Skeletal muscle tissue (tissue), 4 donors: Measurements from ENCODE around the gene NHLH1. TPM values are rescaled to one million over a fixed set of nuclear protein-coding genes. Genes with fewer than 3 reads are reported as not detected.

Experiments used
- H3K27ac ChIP-seq: one replicate; pipeline ENCODE4 v1.7.0; 2013; ENCODE audit warnings: mild to moderate bottlenecking, low read depth, low read length, inconsistent platforms
- H3K27me3 ChIP-seq, 3 donors: one replicate each; pipeline ENCODE4 v1.7.0; 2013; ENCODE audit warnings: low read length in 3 of 3; ENCODE audit not compliant: control insufficient read depth in 3 of 3, insufficient read depth in 3 of 3
- H3K36me3 ChIP-seq, 3 donors: one replicate each; pipeline ENCODE4 v1.7.0; 2013; ENCODE audit warnings: low read length in 3 of 3; ENCODE audit not compliant: control insufficient read depth in 3 of 3, insufficient read depth in 3 of 3
- H3K4me1 ChIP-seq, 3 donors: one replicate each; pipeline ENCODE4 v1.7.0; 2013; ENCODE audit warnings: low read length in 3 of 3, mild to moderate bottlenecking in 3 of 3; ENCODE audit not compliant: control insufficient read depth in 3 of 3, insufficient read depth in 3 of 3
- H3K4me3 ChIP-seq, 3 donors: one replicate each; pipeline ENCODE4 v1.7.0; 2013; ENCODE audit warnings: low read length in 3 of 3
- H3K9ac ChIP-seq, 3 donors: one replicate each; pipeline ENCODE4 v1.7.0; 2013; ENCODE audit warnings: low read length in 3 of 3, mild to moderate bottlenecking in 3 of 3, moderate library complexity in 2 of 3, low read depth in 1 of 3
- H3K9me3 ChIP-seq, 3 donors: one replicate each; pipeline ENCODE4 v1.7.0; 2013; ENCODE audit warnings: low read length in 3 of 3; ENCODE audit not compliant: control insufficient read depth in 3 of 3
- total RNA-seq: library from RNA; depleted of rRNA; stranded (reverse); fragments of >200 nt; gene quantifications from one replicate; pipeline ENCODE4 v1.2.3, GENCODE V29; 2014
- donor health status: Osteomylitis.

Gene NHLH1
- total RNA-seq = not detected

DNA sequence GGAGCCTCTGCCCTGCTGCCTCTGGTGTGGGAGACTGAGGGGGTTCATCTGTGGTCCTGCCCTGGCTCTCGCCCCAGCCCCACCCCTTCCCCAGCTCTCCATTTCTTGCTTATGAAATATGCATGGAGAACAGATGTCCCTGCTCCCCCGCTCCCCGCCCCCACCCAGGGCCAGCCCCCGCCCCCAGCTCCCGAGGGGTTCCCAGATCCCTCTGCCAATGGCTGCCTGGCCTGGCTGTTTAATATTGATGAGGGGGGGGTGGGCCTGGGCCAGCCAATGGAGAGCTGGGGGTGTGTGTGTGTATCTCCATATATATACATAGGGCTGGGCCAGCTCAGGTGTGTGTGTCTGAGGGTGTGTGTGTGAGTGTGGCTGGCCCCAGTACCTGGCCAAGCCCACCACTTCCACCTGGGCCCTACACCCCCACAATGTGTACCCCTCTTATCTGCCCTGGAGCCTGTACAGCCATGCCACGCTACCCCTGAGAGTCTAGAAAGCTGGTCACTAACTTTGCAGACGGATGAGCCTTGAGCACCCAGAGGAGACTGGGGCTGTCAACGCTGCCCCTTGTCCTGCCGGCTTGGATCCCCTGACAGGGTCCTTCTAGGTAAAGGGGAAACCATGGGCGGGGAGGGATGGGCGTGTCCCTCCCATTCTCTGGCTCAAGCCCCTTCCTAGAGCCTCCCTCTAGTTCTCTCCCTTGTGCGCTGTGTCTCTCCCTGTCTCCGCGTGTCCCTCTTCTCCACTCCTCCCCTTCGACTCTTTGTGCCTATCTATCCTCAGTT lies at the start of gene NHLH1:
TSS of gene NHLH1 (plus strand) at position 341 of the 785 bp plus-strand sequence. CDS start 3,661 bp downstream, outside the sequence.
- H3K27me3 ChIP-seq = peaks cover 0 to 3% (median 2%) of the 10 kb centered on the region in 3 donors
- no peak within 1 kb of the TSS for H3K9ac ChIP-seq

DNA sequence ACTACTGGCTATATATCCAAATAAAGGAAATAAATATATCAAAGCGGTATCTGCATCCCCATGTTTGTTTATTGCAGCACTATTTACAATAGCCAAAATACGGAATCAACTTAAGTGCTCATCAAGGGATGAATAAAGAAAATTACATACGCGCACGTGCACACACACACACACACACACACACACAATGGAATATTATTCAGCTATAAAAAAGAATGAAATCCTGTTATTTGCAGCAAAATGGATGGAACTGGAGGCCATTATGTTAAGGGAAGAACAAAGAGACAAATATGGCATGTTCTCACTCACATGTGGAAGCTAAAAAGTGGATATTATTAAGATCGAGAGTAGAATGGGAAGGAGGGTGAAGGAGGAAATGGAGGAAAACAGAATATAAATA lies 44.0 kb upstream of the NHLH1 start:
- H3K27me3 ChIP-seq = no peaks in the 10 kb centered on the region
- no peak overlapping the region for H3K27ac ChIP-seq
- no peaks in the 10 kb centered on the region for H3K4me1 ChIP-seq
- no peaks in the 10 kb centered on the region for H3K9me3 ChIP-seq
- H3K9ac ChIP-seq = no peak overlapping the region
- H3K36me3 ChIP-seq = peaks cover 13 to 36% (median 36%) of the 10 kb centered on the region in 3 donors
- H3K4me3 ChIP-seq = no peak overlapping the region

More for the DNA sequence above, at the start of gene NHLH1:
- Histone ChIP-seq H3K36me3 (no peaks in the 10 kb centered on the region), H3K27ac (no peak within 1 kb of the TSS), H3K4me1 (no peaks in the 10 kb centered on the region), H3K4me3 (no peak within 1 kb of the TSS), H3K9me3 (no peaks in the 10 kb centered on the region)

DNA sequence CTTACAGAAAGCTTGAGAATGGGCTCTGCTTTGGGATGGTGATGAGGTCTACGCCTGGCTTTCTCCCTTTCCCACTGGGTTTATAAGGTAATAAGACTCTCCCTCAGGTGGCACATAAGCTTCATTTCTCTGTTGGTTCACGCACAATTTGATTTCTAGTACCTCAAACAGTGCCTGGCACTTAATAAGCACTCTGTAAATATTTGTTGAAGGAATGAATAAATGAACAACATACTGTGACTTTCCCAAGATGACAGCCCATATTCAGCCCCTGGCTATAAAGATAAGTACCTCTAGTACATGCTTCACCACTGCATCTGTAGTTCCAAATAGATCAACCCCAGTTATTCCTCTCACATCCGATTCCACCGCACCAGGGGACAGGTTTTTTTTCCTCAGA lies 41.6 kb upstream of the NHLH1 start:
- H3K4me1 ChIP-seq = no peaks in the 10 kb centered on the region
- H3K27ac ChIP-seq = no peak overlapping the region
- H3K27me3 ChIP-seq = no peaks in the 10 kb centered on the region
- H3K9me3 ChIP-seq = no peaks in the 10 kb centered on the region
- no peak overlapping the region for H3K9ac ChIP-seq
- H3K4me3 ChIP-seq = no peak overlapping the region
- H3K36me3 ChIP-seq = peaks cover 27 to 55% (median 52%) of the 10 kb centered on the region in 3 donors

DNA sequence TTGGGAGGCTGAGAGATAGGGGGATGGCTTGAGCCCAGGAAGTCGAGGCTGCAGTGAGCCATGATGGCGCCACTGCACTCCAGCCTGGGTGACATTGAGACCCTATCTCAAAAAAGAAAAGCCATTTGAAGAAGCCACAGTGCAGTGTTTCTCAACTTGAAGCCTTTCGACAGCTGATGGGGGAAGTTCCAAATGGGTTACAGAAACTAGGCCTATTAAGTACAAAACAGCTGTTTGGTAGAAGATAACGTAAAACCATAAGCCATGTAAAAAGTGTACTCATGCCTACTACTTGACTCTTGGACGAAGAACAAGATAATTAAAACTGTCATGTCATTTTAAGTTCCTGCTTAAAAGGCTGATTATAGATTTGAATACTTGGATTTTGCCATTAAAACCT lies 40.5 kb upstream of the NHLH1 start:
- H3K36me3 ChIP-seq = peaks cover 33 to 57% (median 57%) of the 10 kb centered on the region in 3 donors

DNA sequence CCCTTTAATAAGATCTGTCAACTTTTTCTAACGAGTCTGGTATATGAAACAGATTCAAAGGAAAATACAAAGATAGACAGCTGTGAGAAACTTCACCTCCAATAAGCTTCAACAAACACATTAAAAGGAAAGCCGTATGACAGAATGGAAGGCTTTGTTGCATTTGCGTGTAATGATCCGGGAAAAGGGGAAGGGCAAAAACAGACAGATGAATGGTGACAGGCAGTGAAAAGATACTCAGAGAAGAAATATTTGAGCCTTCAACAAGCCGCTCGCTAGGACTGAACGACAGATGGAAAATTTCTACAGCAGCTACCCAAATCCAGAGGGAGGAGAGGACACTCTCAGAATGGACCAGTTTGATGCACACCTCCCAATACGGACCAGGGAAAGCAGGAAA lies 38.7 kb upstream of the NHLH1 start:
- Histone ChIP-seq H3K9me3 (no peaks in the 10 kb centered on the region), H3K27ac (no peak overlapping the region), H3K36me3 (peaks cover 40 to 63% (median 59%) of the 10 kb centered on the region in 3 donors), H3K27me3 (no peaks in the 10 kb centered on the region), H3K9ac (no peak overlapping the region), H3K4me3 (no peak overlapping the region), H3K4me1 (no peaks in the 10 kb centered on the region)

More for the DNA sequence above, 40.5 kb upstream of the NHLH1 start:
- Histone ChIP-seq H3K27ac (no peak overlapping the region), H3K27me3 (no peaks in the 10 kb centered on the region), H3K9ac (peak overlapping the region in 1 of 3 donors; percentile 9), H3K4me1 (no peaks in the 10 kb centered on the region), H3K4me3 (no peak overlapping the region), H3K9me3 (no peaks in the 10 kb centered on the region)

DNA sequence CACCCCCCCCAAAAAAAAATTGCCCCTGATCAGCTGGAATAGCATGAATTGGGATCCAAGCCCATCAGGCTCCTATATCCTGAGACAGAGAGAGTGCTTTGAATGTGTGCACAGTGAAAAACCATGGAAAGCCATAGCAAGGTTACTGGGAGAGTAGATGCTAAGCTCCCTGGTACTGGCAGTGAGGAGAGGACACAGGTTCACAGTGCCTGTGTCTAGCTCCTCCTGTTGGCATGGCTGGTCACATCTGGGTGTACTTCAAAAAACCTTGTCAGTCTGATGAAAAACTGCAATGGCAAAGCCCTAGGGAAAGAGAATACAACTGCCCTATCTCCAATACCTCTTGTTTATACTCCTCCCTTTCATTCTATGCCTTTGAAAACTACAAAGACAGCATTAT lies 36.8 kb upstream of the NHLH1 start:
- H3K27ac ChIP-seq = no peak overlapping the region
- no peak overlapping the region for H3K4me3 ChIP-seq
- H3K36me3 ChIP-seq = peaks cover 36 to 72% (median 70%) of the 10 kb centered on the region in 3 donors
- no peaks in the 10 kb centered on the region for H3K4me1 ChIP-seq
- no peaks in the 10 kb centered on the region for H3K27me3 ChIP-seq
- no peaks in the 10 kb centered on the region for H3K9me3 ChIP-seq
- H3K9ac ChIP-seq = no peak overlapping the region

DNA sequence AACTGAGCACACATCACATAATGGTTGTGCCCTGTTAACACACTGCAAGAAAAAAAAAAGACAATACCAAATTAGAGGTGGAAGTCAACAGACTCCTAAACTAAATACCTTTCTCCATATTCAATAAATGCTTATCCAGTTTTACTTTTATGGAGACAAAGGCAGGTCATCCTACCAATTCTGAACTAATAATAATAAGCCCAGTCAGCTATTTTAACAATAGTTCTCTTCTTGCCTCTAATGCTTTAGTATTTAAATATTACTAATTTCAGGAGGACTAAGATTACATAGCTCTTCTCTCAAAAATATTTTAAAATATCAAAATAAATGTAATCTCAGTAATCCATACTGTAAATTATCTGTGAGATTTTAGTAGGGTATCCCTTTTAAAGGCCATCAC lies 34.4 kb upstream of the NHLH1 start:
- Histone ChIP-seq H3K27ac (no peak overlapping the region), H3K4me1 (no peaks in the 10 kb centered on the region), H3K9me3 (no peaks in the 10 kb centered on the region), H3K9ac (no peak overlapping the region), H3K4me3 (no peak overlapping the region), H3K36me3 (peaks cover 27 to 57% (median 57%) of the 10 kb centered on the region in 3 donors), H3K27me3 (no peaks in the 10 kb centered on the region)

DNA sequence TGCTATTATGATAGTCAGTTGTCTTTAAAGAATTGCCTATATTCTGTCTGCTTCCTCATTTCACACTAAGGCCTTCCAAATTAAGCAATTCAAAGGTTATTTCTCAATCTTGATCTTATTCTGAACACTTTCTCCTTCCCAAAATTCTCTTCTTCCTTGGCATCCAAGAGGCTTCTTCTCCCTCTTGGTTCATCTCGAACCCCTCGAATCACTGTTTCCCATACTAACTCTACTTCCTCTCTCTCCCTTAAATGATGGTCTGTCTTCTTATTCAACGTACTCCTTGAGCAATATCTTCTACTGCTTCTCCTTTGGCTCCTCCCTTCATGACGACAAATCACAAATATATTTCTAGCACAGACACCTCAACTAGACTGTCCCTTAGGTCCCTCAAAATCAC lies 28.3 kb upstream of the NHLH1 start:
- H3K4me3 ChIP-seq = no peak overlapping the region
- no peak overlapping the region for H3K27ac ChIP-seq
- no peaks in the 10 kb centered on the region for H3K27me3 ChIP-seq
- H3K4me1 ChIP-seq = peaks cover 15 to 27% (median 24%) of the 10 kb centered on the region in 3 donors
- H3K9ac ChIP-seq = no peak overlapping the region
- H3K36me3 ChIP-seq = peaks cover 21 to 37% (median 30%) of the 10 kb centered on the region in 3 donors
- H3K9me3 ChIP-seq = no peaks in the 10 kb centered on the region

DNA sequence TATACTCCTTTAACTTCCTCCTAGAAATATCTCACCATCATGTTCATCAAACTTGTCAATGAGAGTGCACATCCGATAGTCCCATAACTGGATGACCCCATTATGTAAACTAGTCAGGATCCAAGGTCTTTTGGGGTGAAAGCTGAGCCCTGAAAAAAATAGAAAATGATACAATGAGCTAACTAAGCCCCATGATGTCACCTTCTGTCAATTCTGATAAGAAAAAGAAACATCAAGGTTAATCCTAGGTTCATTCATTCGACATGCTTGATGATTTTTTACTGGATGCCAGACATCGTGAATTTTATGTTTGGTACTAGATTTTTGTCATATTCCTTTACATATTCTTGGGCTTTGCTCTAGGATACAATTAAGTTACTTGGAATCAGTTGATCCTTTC lies 26.7 kb upstream of the NHLH1 start:
- peaks cover 23 to 33% (median 23%) of the 10 kb centered on the region in 3 donors for H3K36me3 ChIP-seq
- H3K4me3 ChIP-seq = no peak overlapping the region
- no peak overlapping the region for H3K9ac ChIP-seq
- H3K9me3 ChIP-seq = no peaks in the 10 kb centered on the region
- H3K27me3 ChIP-seq = no peaks in the 10 kb centered on the region
- H3K27ac ChIP-seq = no peak overlapping the region
- H3K4me1 ChIP-seq = peaks cover 21 to 37% (median 35%) of the 10 kb centered on the region in 3 donors

DNA sequence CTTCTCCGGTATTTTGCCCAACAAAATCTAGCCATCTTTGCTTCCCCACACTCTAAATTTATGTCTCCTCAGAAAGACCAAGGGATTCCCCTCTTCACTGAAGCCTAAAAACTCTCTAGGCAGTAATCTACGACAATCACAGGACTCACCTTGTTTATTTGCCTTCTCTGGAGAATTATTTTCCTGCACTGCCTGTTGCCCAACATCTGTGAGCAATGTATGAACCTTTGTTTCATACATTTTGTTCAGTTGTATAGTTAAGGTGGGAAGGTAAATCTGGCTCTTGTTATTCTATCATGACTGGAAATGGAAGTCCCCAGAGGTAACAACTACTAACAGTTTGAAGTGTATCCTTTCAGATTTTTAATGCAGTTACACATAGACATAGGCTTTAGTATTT lies 26.0 kb upstream of the NHLH1 start:
- Histone ChIP-seq H3K4me3 (no peak overlapping the region), H3K4me1 (peaks cover 21 to 42% (median 35%) of the 10 kb centered on the region in 3 donors), H3K27me3 (no peaks in the 10 kb centered on the region), H3K27ac (no peak overlapping the region), H3K9me3 (no peaks in the 10 kb centered on the region), H3K9ac (no peak overlapping the region), H3K36me3 (peaks cover 23 to 33% (median 26%) of the 10 kb centered on the region in 3 donors)
